OCI-M1 (cell line): ENCODE results near the gene BRAF.
"Not testable (repeated sequence)": the region's sequence is repeated elsewhere in the genome, so short reads cannot be mapped to it uniquely, and the experiment has no call there.

Experiments
- DNase-seq: peaks from one replicate; lab custom pipeline; 2025; lab: John Stamatoyannopoulos, UW

Gene BRAF

GRCh38 chr7:140877249-140877524 is 47.5 kb downstream of the BRAF start:
- DNase-seq = no peak

- peak; percentile 1 for DNase-seq
Observed at GRCh38 chr7:140876519-140877248, 48.0 kb downstream of the BRAF start.

GRCh38 chr7:140873434-140873833 is 51.3 kb downstream of the BRAF start:
- no peak for DNase-seq

GRCh38 chr7:140870003-140870402 is 54.7 kb downstream of the BRAF start:
- DNase-seq = no peak

- no peak for DNase-seq
Observed at GRCh38 chr7:140869430-140869829, 55.3 kb downstream of the BRAF start.

GRCh38 chr7:140867467-140868462 is 57.0 kb downstream of the BRAF start:
- DNase-seq = no peak

- no peak for DNase-seq
Observed at GRCh38 chr7:140866926-140867325, 57.8 kb downstream of the BRAF start.

GRCh38 chr7:140864732-140865131 is 60.0 kb downstream of the BRAF start:
- no peak for DNase-seq

- no peak for DNase-seq
Observed at GRCh38 chr7:140863867-140864266, 60.9 kb downstream of the BRAF start.

GRCh38 chr7:140863184-140863583 is 61.5 kb downstream of the BRAF start:
- peak; percentile 17 for DNase-seq

- no peak for DNase-seq
Observed at GRCh38 chr7:140857048-140857447, 67.7 kb downstream of the BRAF start.

GRCh38 chr7:140841166-140841715 is 83.5 kb downstream of the BRAF start:
- DNase-seq = peak; percentile 76

GRCh38 chr7:140831724-140832123 is 93.0 kb downstream of the BRAF start:
- DNase-seq = no peak

- DNase-seq = no peak
Observed at GRCh38 chr7:140829720-140830119, 95.0 kb downstream of the BRAF start.

GRCh38 chr7:140828741-140829140 is 96.0 kb downstream of the BRAF start:
- DNase-seq = no peak

GRCh38 chr7:140817383-140817782 is 107.3 kb downstream of the BRAF start:
- not testable (repeated sequence) for DNase-seq

GRCh38 chr7:140810830-140811556 is 113.7 kb downstream of the BRAF start:
- DNase-seq = peak; percentile 73

- DNase-seq = no peak
Observed at GRCh38 chr7:140810385-140810784, 114.3 kb downstream of the BRAF start.

GRCh38 chr7:140778975-140779374 is 145.8 kb downstream of the BRAF start:
- no peak for DNase-seq

GRCh38 chr7:140778568-140778967 is 146.2 kb downstream of the BRAF start:
- no peak for DNase-seq

- DNase-seq = no peak
Observed at GRCh38 chr7:140774371-140774770, 150.4 kb downstream of the BRAF start.

GRCh38 chr7:140773104-140773503 is 151.6 kb downstream of the BRAF start:
- no peak for DNase-seq
